ENCODE data around the gene ZNF669.

GRCh38 chr1:247104965-247105364 lies 809 bp upstream of the ZNF669 start:
- TF ChIP-seq CTCF (IDR thresholded peaks at IDR 0.05) (no peak), POLR2AphosphoS5 (IDR thresholded peaks at IDR 0.05) (no peak), POLR2A (IDR thresholded peaks at IDR 0.05) (no peak)

Measured in gastroesophageal sphincter (tissue), 3 donors.